Measurements from ENCODE around the gene PXMP2.

GRCh38 chr12:132736913-132737312 is 49.5 kb downstream of the PXMP2 start:
- TF ChIP-seq CTCF (IDR thresholded peaks at IDR 0.05) (no peak), POLR2A (IDR thresholded peaks at IDR 0.05) (no peak)

Measured in uterus (tissue), 2 donors.